ENCODE results near the gene NKAPD1.

DNA sequence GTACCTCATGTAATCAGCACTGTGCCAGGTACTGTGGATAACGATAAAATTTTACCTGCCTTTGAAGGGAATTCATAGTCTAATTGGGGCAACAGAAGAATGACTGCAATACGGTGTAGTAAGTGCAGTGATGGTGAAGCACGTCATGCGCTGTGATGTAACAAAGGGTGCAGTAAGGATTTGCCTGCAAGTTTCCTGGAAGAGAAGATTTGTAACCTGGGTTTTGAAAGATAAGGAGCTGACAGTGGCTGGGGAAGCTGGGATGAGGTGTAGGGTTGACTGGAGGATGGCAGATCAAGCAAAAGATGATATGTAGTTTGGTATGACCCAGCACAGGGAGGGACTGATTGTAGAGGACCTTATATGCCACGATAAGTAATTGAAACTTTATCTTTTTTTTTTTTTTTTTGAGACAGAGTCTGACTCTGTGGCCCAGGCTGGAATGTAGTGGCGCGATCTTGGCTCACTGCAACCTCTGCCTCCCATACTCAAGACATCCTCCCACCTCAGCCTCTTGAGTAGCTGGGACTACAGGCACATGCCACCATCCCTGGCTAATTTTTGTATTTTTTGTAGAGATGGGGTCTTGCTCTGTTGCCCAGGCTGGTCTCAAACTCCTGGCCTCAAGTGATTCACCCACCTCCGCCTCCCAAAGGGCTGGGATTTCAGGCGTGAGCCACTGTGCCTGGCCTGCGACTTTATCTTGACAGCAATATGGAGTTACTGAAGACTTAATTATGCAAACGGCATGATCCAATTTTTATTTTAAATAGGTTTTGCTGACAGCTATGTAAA is 23.8 kb downstream of the NKAPD1 start:
- TF ChIP-seq CTCF (IDR thresholded peaks at IDR 0.05) (no peak), POLR2AphosphoS5 (IDR thresholded peaks at IDR 0.05) (no peak), POLR2A (IDR thresholded peaks at IDR 0.05) (no peak)

Data from stomach (tissue), 4 donors.